HepG2 (cell line): ENCODE measurements around the gene WNK2. TPM values are rescaled to one million over a fixed set of nuclear protein-coding genes. Genes with fewer than 3 reads are reported as not detected.
A peak's percentile ranks its signal among the peaks of the same experiment; 100 is the strongest.

Source experiments
- ATAC-seq: fragments of 200-7000 bp; cut with Tn5 transposase; 3 replicates; pipeline ENCODE4 v1.9.1; 2020; ENCODE audit warnings: mild to moderate bottlenecking, moderate library complexity
- BruUV-seq: library from RNA; stranded (reverse); fragments of 400-500 nt; replicated peaks from 2 replicates; lab custom pipeline; 2021; lab: Mats Ljungman, UMichigan
- CTCF ChIA-PET: fragments of 300-600 bp; formaldehyde crosslinking; extraction: SDS; loops from one replicate; lab custom pipeline; 2021; ENCODE audit warnings: low total read pairs, inconsistent platforms, low intra/inter-chr PET ratio; lab: Yijun Ruan, JAX
- POLR2A ChIA-PET: fragments of 350-600 bp; sonication (Branson Sonifier 250); formaldehyde crosslinking; loops from one replicate; lab custom pipeline; 2020; ENCODE audit warnings: antibody characterized with exemption, inconsistent platforms; lab: Yijun Ruan, JAX
- DNase-seq: peaks from one replicate; pipeline ENCODE4 v3.0.0-alpha.2; 2015; ENCODE audit warnings: low spot score
- FAIRE-seq: peaks from 3 replicates; lab custom pipeline; 2011; peaks lifted over from hg19 to GRCh38; lab: Jason Lieb, UNC
- H2AFZ ChIP-seq: one replicate; pipeline ENCODE4 v1.6.1; 2011; ENCODE audit warnings: low read length, inconsistent platforms
- H3K27ac ChIP-seq: fragments of 300-600 bp; 3 replicates; pipeline ENCODE4 v1.8.0; 2011; ENCODE audit warnings: mixed run types, mild to moderate bottlenecking, mixed read lengths, low read length, inconsistent platforms; ENCODE audit not compliant: insufficient read depth; ENCODE audit errors: extremely low read length
- H3K27me3 ChIP-seq, 2 experiments: fragments of 200-600 bp in 1 of 2; 2 replicates in 1 of 2; 3 replicates in 1 of 2; pipeline versions ENCODE4 v1.6.0 to v1.8.0; 2011; ENCODE audit warnings: low read length in 2 of 2, mild to moderate bottlenecking in 2 of 2, moderate library complexity in 2 of 2, inconsistent platforms in 1 of 2; ENCODE audit not compliant: insufficient read depth in 2 of 2, control insufficient read depth in 1 of 2
- H3K36me3 ChIP-seq, 2 experiments: fragments of 200-600 bp in 1 of 2; replicated peaks in 1 of 2; 2 replicates in 1 of 2; 3 replicates in 1 of 2; pipeline versions ENCODE4 v1.5.1 to v1.8.0; 2011; ENCODE audit warnings: low read length in 2 of 2, inconsistent platforms in 1 of 2; ENCODE audit not compliant: insufficient read depth in 2 of 2, control insufficient read depth in 1 of 2
- H3K4me1 ChIP-seq: 2 replicates; pipeline ENCODE4 v1.5.1; 2012; ENCODE audit warnings: low read length, inconsistent platforms; ENCODE audit not compliant: insufficient read depth
- H3K4me2 ChIP-seq: 2 replicates; pipeline ENCODE4 v1.6.0; 2011; ENCODE audit warnings: low read depth, low read length, inconsistent platforms
- H3K4me3 ChIP-seq, 3 experiments: fragments of 200-600 bp in 1 of 3; sonication (generic), shearing (Covaris generic) in 1 of 3; replicated peaks in 1 of 3; 2 replicates each; pipeline ENCODE4 v1.5.1; 2011 to 2016; ENCODE audit warnings: low read length in 3 of 3, inconsistent platforms in 2 of 3, low read depth in 2 of 3, mild to moderate bottlenecking in 2 of 3, control low read depth in 1 of 3, mixed read lengths in 1 of 3; ENCODE audit not compliant: insufficient read depth in 1 of 3
- H3K79me2 ChIP-seq: one replicate; pipeline ENCODE4 v1.6.1; 2011; ENCODE audit warnings: low read length, inconsistent platforms; ENCODE audit not compliant: insufficient read depth
- H3K9ac ChIP-seq: 2 replicates; pipeline ENCODE4 v1.6.0; 2011; ENCODE audit warnings: mild to moderate bottlenecking, low read depth, low read length, inconsistent platforms; ENCODE audit not compliant: insufficient read depth
- H3K9me3 ChIP-seq: 2 replicates; pipeline ENCODE4 v1.5.1; 2012; ENCODE audit warnings: mild to moderate bottlenecking, low read length
- H4K20me1 ChIP-seq: 2 replicates; pipeline ENCODE4 v1.6.0; 2011; ENCODE audit warnings: inconsistent platforms, mild to moderate bottlenecking, low read length, moderate library complexity; ENCODE audit not compliant: insufficient read depth
- HNRNPK ChIP-seq: fragments of 200-400 bp; formaldehyde crosslinking; IDR thresholded peaks from 2 replicates; pipeline ENCODE4 v1.6.1; 2018; ENCODE audit warnings: low read length, low read depth, moderate library complexity, mild to moderate bottlenecking; ENCODE audit not compliant: poor library complexity, severe bottlenecking
- KLF11 ChIP-seq: IDR thresholded peaks from 2 replicates; pipeline ENCODE4 v1.6.1; 2016; ENCODE audit warnings: missing compliant biosample characterization
- ZNF704 ChIP-seq: sonication (generic); formaldehyde crosslinking; IDR thresholded peaks from 2 replicates; pipeline ENCODE4 v1.8.1; 2023; ENCODE audit warnings: mild to moderate bottlenecking, inconsistent platforms, moderate library complexity, missing genetic modification reagents, borderline replicate concordance
- WGBS: methylation state at CpG from one replicate; pipeline ENCODE4 v1.1.6; 2017; ENCODE audit warnings: low lambda C conversion rate; 5-methylcytosine and 5-hydroxymethylcytosine counted together
- in situ Hi-C: cut with HindIII; loops from 2 replicates; pipeline ENCODE4 v1.10.0; 2017; ENCODE audit warnings: low pct_unique_long_range_greater_than_20kb; ENCODE audit not compliant: extremely low pct_ligation_motif_present
- intact Hi-C: fragments of 100-400 bp; cut with micrococcal nuclease; formaldehyde crosslinking; loops from one replicate; pipeline ENCODE4 v1.10.0; 2022; ENCODE audit not compliant: unreplicated experiment
- polyA plus RNA-seq, 8 experiments: library from polyadenylated mRNA; depleted of rRNA in 3 of 8; stranded (reverse) in 7 of 8; unstranded in 1 of 8; fragments of >200 nt; fragmentation: Illumina TruSeq in 4 of 8; extraction: Trizol in 4 of 8; gene quantifications; 2 replicates each; pipeline versions ENCODE4 v1.2.1 to v1.2.3, GENCODE V29; 2011 to 2016; ENCODE audit warnings: low read depth in 4 of 8, missing spikeins in 1 of 8, mixed read lengths in 1 of 8; ENCODE audit not compliant: insufficient read depth in 1 of 8
- total RNA-seq, 5 experiments: library from RNA; depleted of rRNA; stranded (reverse); fragments of >200 nt; fragmentation: Illumina TruSeq; extraction: Trizol; gene quantifications; 2 replicates each; pipeline ENCODE4 v1.2.3, GENCODE V29; 2016; ENCODE audit warnings: low read depth in 1 of 5

WNK2 gene
- total and polyA plus RNA-seq, 2 of the 13 experiments (the other 11 are each of a cell fraction or from before 2014, with no cell fraction given): 10.5 to 12.0 TPM

GRCh38 chr9:93263334-93264229 lies 79.6 kb downstream of the WNK2 start:
- Histone ChIP-seq H3K4me3 (no peak overlapping the region), H3K9ac (no peak overlapping the region), H3K4me2 (no peak overlapping the region), H4K20me1 (no peaks in the 10 kb centered on the region), H3K79me2 (no peaks in the 10 kb centered on the region), H3K36me3 (peaks cover 15 to 48% of the 10 kb centered on the region in 2 experiments; a peak in 4 of 5 replicates), H3K27ac (no peak overlapping the region), H2AFZ (no peak overlapping the region), H3K27me3 (no peaks in the 10 kb centered on the region), H3K4me1 (no peaks in the 10 kb centered on the region), H3K9me3 (no peaks in the 10 kb centered on the region)
- in situ Hi-C loops (no loop called here), intact Hi-C loops (no loop called here)
- ChIA-PET POLR2A (no interaction called here), CTCF (no interaction called here)
- TF ChIP-seq HNRNPK (peak; percentile 15), ZNF704 (CRISPR knock-in tag) (no peak)
- BruUV-seq: no TSS peak
- no peak for FAIRE-seq
- no peak for ATAC-seq
- 98% methylated on average over 33 of the region's 41 CpGs for WGBS
- DNase-seq: no peak

- H3K79me2 ChIP-seq: no peaks in the 10 kb centered on the region
- no peak overlapping the region for H2AFZ ChIP-seq
- intact Hi-C loops: no loop called here
- DNase-seq: no peak
- 97% methylated on average over 6 of the region's 14 CpGs for WGBS
- ChIA-PET POLR2A (no interaction called here), CTCF (no interaction called here)
- H3K4me1 ChIP-seq: no peaks in the 10 kb centered on the region
- no peak for TF ChIP-seq KLF11
- ATAC-seq: no peak
- H3K27me3 ChIP-seq: no peaks in the 10 kb centered on the region
- no peaks in the 10 kb centered on the region for H4K20me1 ChIP-seq
- no peaks in the 10 kb centered on the region for H3K9me3 ChIP-seq
- no peak overlapping the region for H3K9ac ChIP-seq
- no TSS peak for BruUV-seq
- H3K4me3 ChIP-seq: no peak overlapping the region
- in situ Hi-C loops: no loop called here
- no peak for FAIRE-seq
- no peak overlapping the region for H3K27ac ChIP-seq
- H3K36me3 ChIP-seq: peaks cover 21 to 57% of the 10 kb centered on the region in 2 experiments; a peak in 4 of 5 replicates
- no peak overlapping the region for H3K4me2 ChIP-seq
Measured at GRCh38 chr9:93264338-93265125, 80.6 kb downstream of the WNK2 start.
